GM19193 (cell line): ENCODE results near the gene MESD.

ENCODE experiments used
- POLR2A ChIP-seq: IDR thresholded peaks from 4 replicates; pipeline ENCODE4 v1.6.1; 2011; ENCODE audit not compliant: insufficient read depth, insufficient read length; ENCODE audit errors: extremely low read depth

Gene MESD

DNA sequence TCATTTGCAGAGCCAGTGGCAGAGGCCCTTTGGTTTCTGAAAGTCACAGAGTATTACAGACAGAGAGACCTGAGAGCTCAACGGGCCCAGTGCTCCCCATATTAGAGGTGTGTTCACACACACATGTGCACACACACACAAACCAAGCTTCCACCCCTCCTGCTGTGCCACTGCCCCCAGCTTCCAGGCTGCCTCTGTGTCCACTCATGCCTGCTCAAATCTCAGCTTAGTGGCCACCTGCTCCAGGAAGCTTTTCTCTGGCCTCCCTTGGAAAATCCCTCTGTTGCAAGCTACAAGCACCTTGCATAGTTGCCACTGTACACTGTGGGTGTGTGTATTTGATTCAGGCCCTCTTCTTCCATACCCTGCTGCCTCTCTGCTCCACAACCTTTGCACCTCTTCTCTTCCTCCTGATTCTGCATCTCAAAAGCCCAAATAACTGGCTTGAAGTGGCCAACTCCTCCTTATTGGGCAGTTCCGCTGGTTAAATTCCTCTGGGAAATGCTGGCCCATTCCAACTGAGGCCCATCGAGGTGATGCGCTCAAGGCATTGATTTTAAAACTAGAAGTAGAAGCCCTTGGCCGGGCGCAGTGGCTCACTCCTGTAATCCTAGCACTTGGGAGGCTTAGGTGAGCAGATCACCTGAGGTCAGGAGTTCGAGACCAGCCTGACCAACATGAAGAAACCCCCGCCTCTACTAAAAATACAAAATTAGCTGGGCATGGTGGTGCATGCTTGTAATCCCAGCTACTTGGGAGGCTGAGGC, 23.0 kb downstream of the MESD start:
- TF ChIP-seq POLR2A, result no peak

DNA sequence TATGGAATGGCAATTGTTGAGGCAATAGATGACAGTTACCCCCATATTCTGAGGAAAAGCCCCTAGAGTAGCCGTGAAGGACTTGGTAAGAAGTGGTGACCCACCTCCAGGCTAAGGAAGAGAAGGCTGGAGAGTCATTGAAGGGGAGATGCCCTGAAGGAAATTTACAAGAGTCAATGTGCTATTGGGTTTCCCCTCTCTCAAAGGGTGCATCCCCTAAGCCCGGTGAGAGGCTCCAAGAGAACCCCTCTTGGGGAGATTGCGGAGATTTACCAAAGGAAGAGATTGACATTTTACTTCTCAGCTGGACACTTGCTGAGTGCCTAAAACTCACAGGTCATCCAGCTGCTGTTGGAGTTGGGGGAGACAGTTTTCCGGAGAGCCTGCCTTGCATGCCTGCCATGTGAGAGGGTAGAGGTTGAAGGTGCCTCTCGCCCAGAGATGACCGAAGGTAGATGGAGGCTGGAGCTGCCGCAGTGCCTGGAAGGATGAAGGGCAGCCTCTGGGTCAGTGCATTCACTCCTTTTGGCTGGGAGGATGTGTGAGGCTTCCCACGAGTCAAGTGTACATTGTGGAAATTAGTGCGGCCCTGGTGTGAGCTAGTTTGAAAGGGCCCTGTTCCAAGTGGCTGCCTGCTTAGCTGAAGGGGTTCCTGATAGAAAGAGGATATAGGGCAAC, 30.7 kb downstream of the MESD start:
- TF ChIP-seq POLR2A, result no peak

DNA sequence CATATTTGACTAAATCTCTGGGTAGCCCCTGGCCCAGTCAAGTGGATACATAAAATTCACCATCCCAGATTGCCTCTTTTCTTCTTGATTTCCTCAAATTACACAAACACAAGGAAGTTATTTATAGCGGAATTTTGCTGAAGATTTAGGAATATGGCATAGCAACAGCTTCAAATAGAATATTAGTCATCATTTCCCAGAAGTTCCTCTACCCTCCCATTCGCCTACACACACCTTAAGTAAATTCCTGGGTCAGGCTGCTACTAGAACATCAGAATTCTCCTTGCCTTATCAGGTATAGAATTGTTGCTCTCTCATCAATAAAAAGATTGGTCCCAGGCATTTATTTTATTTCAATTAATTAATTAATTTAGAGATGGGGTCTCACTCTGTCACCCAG, 31.6 kb downstream of the MESD start:
- TF ChIP-seq POLR2A, result no peak

DNA sequence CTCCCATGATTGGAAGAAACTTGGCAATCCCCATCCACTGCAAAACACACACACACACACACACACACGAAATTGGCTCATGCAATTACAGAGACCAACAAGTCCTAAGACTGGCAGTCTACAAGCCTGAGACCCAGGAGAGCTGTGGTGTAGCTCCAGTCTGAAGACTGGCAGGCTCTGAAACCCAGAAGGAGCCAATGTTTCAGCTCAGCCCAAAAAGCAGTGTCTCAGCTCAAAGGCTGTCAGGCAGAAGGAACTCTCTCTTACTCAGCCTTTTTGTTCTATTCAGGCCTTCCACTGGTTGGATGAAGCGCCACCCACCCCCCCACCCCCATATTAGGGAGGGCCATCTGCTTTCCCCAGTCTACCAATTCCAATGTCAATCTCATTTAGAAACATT, 32.1 kb downstream of the MESD start:
- TF ChIP-seq POLR2A, result no peak

DNA sequence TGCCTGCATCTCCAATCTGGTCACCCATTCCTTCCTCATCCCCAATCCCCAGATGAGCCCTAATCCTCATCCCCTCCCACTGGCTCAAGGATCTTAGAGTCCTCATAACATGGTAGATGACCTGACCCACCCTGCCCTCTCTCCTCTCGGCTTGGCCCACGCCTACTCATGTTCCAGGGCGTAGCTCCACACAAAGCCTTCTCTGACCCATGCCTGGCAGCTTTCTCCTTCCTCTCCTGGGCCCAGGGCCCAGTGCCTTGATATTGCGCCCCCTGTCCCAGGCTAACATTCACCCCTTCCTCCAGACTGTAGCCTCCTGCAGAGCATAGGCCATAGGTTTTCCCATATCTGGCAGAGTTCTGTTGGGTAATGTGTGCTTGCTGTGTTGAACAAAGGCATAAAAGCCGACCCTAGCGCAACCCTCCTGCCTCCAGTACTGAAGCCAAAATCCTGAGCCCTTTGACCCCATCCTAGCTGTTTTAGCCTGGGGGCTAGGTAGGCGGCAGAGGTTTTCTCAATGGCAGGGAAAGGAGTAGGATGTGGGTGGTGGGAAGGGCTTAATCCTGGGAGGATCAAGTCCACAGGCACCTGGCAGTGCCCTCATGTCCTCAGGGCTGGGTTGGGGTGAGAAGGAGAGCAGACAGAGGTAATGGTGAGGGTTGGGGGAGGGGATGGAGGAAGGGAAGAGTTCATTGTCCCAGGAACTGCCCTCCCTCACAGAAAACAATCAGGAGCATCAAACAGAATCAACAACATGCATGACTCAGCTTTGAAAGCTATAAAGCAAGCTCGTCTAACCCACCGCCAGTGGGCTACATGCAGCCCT, 35.5 kb downstream of the MESD start:
- TF ChIP-seq POLR2A, result no peak

DNA sequence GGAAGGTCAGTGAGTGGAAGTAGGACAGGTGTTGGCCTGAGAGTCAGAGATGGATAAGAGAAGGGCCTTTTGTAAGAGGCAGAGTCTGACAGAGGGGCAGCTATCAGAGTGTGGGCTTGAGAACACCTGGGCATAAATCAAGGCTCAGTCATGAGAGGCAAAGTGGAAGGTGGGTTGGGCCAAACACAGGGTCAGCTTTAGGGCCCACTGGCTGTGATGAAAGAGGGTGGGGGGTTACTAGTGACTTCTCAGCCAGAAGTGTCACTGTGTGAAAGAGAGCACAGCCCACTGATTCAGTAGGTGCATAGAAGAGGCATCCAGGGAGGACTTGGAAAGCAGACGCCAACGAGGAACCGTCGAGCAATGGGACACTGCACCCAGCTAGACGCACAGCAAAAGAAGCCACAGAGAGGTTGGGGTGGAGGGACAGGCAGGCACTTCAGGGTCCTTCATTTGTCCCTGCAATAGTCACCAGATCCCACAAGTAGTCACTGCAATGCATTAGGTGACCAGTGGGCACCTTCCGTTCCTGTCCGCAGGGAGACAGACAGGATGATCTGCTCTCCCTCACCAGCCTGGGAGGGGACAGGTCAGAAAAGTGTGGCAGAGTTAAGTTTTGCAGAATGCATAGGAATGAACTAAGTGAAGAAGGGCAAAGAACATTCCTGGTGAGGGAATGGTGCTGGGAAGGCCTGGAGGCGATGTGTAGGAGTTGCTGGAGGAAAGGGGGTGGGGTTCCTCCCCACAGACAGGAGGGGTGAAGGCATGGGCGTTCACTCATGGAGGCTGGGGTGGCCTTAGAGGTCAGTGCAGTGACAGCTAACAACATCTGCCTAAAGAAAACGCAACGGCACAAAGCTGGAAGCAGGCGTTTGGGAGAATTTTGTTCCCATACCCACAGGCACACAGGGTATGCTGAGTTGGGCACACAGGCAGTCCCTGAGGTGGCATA, 36.3 kb downstream of the MESD start:
- no peak for TF ChIP-seq POLR2A

DNA sequence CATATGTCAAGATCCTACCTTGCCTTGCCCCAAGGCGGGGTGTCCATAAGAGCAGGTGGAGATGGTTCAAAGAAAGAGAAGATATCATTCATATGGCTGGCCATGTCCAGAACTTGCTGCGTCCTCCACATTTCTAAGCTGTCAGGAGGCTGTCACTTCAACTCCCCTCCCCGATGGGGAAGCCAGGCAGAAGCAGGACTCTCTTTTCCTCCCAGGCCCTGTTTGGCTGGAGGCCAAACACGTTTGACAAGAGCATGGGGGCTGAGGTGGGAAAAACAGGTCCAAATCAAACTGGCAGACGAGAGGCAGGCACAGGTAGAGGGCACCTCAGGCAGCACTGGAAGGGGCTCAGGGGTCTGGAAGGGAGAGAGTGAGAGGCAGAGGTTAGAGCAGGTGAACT, 37.7 kb downstream of the MESD start:
- TF ChIP-seq POLR2A, result no peak

DNA sequence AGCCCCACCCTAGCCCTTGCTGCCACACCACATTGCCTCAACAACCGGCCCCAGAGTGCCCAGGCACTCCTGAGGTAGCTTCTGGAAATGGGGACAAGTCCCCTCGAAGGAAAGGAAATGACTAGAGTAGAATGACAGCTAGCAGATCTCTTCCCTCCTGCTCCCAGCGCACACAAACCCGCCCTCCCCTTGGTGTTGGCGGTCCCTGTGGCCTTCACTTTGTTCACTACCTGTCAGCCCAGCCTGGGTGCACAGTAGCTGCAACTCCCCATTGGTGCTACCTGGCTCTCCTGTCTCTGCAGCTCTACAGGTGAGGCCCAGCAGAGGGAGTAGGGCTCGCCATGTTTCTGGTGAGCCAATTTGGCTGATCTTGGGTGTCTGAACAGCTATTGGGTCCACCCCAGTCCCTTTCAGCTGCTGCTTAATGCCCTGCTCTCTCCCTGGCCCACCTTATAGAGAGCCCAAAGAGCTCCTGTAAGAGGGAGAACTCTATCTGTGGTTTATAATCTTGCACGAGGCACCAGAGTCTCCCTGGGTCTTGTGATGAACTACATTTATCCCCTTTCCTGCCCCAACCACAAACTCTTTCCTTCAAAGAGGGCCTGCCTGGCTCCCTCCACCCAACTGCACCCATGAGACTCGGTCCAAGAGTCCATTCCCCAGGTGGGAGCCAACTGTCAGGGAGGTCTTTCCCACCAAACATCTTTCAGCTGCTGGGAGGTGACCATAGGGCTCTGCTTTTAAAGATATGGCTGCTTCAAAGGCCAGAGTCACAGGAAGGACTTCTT, 39.1 kb downstream of the MESD start:
- no peak for TF ChIP-seq POLR2A

DNA sequence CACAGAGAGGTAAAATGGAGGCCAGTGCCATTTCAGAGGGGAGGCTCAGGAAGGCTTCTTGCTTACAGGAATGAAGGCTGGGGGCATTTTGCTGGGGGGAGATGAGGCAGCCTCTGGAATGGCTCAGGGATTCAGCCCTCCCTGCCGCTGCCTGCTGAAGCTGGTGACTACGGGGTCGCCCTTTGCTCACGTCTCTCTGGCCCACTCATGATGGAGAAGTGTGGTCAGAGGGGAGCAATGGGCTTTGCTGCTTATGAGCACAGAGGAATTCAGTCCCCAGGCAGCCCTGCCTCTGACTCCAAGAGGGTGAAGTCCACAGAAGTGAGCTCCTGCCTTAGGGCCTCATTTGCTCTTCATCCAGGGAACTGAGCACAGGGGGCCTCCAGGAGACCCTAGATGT, 39.9 kb downstream of the MESD start:
- TF ChIP-seq POLR2A, result no peak

DNA sequence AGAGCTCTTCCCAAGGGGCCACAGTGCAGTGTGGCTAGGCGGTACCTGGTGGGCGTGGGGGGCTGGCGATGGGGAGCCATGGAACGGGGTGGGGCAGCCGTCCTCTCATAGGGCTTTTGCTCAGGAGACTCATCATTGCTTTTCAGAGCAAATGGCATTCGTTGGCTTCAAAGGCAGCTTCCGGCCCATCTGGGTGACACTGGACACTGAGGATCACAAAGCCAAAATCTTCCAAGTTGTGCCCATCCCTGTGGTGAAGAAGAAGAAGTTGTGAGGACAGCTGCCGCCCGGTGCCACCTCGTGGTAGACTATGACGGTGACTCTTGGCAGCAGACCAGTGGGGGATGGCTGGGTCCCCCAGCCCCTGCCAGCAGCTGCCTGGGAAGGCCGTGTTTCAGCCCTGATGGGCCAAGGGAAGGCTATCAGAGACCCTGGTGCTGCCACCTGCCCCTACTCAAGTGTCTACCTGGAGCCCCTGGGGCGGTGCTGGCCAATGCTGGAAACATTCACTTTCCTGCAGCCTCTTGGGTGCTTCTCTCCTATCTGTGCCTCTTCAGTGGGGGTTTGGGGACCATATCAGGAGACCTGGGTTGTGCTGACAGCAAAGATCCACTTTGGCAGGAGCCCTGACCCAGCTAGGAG, 40.8 kb downstream of the MESD start:
- no peak for TF ChIP-seq POLR2A

DNA sequence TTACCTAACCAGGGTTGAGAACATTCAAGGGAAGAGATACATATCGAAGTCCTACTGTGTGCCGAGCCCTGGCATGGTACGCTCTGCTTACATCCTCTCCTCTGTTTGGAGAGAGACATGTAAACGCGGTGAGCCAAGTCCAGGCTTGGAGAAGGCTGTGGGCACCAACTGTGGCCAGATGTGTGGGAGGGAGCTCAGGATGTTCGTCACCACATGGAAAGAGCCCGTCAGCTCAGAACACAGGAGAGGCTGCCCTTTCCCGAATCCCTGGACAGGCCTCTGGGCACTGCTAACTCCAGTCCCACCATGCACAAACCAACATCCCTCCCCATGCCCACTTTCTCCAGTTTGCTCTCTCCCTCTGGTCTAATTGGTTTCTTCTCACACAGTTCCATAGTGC, 43.0 kb downstream of the MESD start:
- no peak for TF ChIP-seq POLR2A

DNA sequence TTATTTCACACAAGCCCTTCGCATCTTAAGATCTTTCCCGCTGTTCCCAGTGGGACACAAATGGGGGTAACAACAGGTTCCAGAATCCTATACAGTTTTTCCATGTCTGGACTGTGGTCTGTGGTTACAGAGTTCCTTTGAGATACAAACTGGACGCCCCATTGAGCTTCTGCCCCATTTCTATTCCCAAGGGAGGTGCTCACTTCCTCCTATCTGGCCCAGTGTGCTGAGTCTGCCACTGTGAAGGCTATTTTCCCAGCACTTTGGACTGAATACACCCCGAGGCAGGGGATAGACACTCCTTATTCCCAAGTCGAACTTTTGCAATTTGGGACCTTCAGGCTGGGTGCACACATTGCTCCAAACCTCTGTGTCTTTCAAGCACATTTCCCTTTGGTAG, 44.0 kb downstream of the MESD start:
- TF ChIP-seq POLR2A, result no peak

DNA sequence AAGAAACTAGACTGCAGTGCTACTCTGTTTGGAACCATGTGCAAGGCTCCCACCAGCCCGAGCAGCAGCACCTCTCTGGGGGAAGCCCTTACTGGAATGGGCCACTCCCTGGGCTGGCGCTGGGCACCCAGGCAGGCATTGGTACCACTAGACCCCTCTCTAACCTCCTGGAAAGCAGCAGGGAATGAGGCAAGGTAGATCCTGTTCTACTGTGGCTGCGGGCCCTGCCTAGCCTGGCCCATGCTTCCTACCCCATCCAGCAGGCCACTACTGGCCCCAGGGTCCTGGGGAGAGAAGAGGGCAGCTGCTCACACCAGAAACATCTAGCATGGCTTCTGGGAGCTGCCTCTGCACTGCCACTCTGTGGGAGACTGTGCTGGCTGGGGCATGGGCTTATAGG, 44.8 kb downstream of the MESD start:
- no peak for TF ChIP-seq POLR2A
